ENCODE results near the gene P3H2.

Gene P3H2

DNA sequence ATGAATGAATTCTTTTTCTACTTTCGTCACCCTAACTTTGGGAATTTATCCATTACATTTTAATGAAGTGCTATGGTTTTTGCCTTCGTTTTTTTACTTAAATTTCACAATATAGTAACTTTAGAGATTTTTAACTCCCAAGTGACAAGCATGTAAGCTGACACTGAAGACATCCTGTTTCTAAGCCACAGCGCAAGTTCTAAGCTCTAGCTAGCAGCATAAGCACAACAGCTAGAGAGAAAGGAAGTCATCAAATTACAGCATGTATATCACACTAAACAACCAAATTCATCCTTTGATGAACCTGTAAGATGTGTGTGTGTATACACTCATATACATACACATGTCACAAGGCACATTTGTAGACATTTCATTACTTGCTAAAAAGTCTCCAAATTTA lies 119.3 kb downstream of the P3H2 start:
- no peaks in the 10 kb centered on the region for H3K36me3 ChIP-seq (ENCODE audit: insufficient read depth, insufficient read length, low read length)
- DNase-seq (ENCODE audit: low read depth, low spot score), result no peak
- H3K27me3 ChIP-seq (ENCODE audit: insufficient read depth, insufficient read length), result no peaks in the 10 kb centered on the region
- TF ChIP-seq YY1 (IDR thresholded peaks at IDR 0.05; ENCODE audit: insufficient read depth, insufficient read length), result no peak
- H3K4me1 ChIP-seq (ENCODE audit: insufficient read depth, insufficient read length), result no peaks in the 10 kb centered on the region
- H3K4me3 ChIP-seq (ENCODE audit: insufficient read length, low read depth), result no peak overlapping the region
- no peaks in the 10 kb centered on the region for H3K9me3 ChIP-seq (ENCODE audit: insufficient read depth, low read length)
- no peak overlapping the region for H3K9ac ChIP-seq (ENCODE audit: insufficient read length, low read depth)

DNA sequence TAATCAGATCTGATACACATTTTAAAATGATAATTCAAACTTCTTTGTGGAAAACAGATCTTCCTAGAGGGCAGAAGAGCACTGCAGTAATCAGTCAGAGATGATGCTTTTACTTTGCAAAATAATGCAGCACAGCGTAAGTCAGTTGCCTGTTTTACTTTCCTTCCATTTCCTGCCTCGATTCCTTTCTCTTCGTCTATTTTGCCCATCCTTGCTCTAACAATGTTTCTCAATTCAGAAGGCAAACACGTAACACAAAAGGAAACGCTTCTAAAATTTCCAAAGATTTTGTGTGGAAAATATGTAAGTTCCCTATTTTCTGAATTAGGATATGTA lies 119.9 kb downstream of the P3H2 start:
- TF ChIP-seq ZNF274 (IDR thresholded peaks at IDR 0.05; ENCODE audit: low read depth, low read length) (no peak), SUZ12 (IDR thresholded peaks at IDR 0.05; ENCODE audit: extremely low read depth, insufficient read depth, insufficient read length) (no peak), YY1 (IDR thresholded peaks at IDR 0.05; ENCODE audit: insufficient read depth, insufficient read length) (no peak)
- H3K9me3 ChIP-seq (ENCODE audit: insufficient read depth, low read length), result no peaks in the 10 kb centered on the region
- no peak for DNase-seq (ENCODE audit: low read depth, low spot score)
- H3K9ac ChIP-seq (ENCODE audit: insufficient read length, low read depth), result no peak overlapping the region
- H3K36me3 ChIP-seq (ENCODE audit: insufficient read depth, insufficient read length, low read length), result no peaks in the 10 kb centered on the region
- no peaks in the 10 kb centered on the region for H3K27me3 ChIP-seq (ENCODE audit: insufficient read depth, insufficient read length)
- no peak overlapping the region for H3K4me3 ChIP-seq (ENCODE audit: insufficient read length, low read depth)
- no peaks in the 10 kb centered on the region for H3K4me1 ChIP-seq (ENCODE audit: insufficient read depth, insufficient read length)

DNA sequence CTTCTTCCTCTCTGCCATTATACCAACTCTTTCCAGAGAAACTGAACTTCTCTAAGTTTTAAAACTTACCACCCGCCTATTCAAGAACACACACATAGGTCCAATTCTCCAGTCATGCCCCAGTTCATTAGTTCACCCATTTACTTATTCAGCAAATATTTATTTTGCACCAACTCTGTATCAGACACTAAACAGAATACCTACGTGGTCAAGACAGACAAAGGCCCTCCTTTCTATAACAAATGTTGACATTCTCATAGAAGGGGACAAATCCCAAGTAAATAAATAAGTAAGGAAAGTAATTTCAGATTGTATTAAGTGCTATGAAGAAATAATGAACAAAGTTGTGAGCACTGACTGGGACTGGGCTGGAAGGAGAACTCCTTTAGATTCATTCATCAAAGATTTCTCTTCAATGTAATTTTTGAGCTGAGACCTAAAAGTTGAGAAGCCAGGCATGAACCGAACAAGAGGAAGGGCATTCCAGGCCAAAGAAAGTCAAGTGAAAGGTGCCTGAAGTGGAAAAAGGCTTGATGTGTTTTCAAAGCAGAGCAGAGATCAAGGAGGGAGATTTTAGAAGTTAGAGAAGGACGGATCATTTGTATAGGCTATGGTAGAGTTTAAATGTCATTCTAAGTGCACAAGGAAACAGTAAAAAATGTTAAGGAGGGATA lies 120.4 kb downstream of the P3H2 start:
- Histone ChIP-seq H3K4me1 (ENCODE audit: insufficient read depth, insufficient read length) (no peaks in the 10 kb centered on the region), H3K9ac (ENCODE audit: insufficient read length, low read depth) (no peak overlapping the region), H3K9me3 (ENCODE audit: insufficient read depth, low read length) (no peaks in the 10 kb centered on the region), H3K4me3 (ENCODE audit: insufficient read length, low read depth) (no peak overlapping the region), H3K27me3 (ENCODE audit: insufficient read depth, insufficient read length) (no peaks in the 10 kb centered on the region), H3K36me3 (ENCODE audit: insufficient read depth, insufficient read length, low read length) (no peaks in the 10 kb centered on the region)
- no peak for DNase-seq (ENCODE audit: low read depth, low spot score)
- TF ChIP-seq SUZ12 (IDR thresholded peaks at IDR 0.05; ENCODE audit: extremely low read depth, insufficient read depth, insufficient read length), result no peak
- TF ChIP-seq ZNF274 (IDR thresholded peaks at IDR 0.05; ENCODE audit: low read depth, low read length), result no peak
- TF ChIP-seq YY1 (IDR thresholded peaks at IDR 0.05; ENCODE audit: insufficient read depth, insufficient read length), result no peak

DNA sequence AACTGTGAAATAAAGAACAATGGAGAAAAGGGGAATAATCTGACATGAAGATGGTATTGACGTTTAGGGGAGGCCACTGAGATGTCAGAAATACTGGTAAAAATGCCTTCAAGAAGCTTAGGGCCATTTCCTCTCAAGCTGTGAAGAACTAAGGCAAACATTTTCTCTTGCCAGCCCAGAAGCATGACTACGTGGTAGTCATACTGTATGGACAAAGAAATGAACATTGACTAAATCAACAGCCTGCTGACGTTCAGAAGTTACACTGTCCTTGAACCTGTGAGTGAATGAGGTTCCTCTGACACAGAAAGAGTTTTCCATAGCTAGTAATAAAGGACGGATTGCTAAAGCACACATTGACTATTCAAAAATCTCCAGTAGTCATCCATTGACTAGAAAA lies 121.0 kb downstream of the P3H2 start:
- no peak overlapping the region for H3K4me3 ChIP-seq (ENCODE audit: insufficient read length, low read depth)
- no peaks in the 10 kb centered on the region for H3K4me1 ChIP-seq (ENCODE audit: insufficient read depth, insufficient read length)
- no peak for DNase-seq (ENCODE audit: low read depth, low spot score)
- H3K9me3 ChIP-seq (ENCODE audit: insufficient read depth, low read length), result no peaks in the 10 kb centered on the region
- TF ChIP-seq YY1 (IDR thresholded peaks at IDR 0.05; ENCODE audit: insufficient read depth, insufficient read length), result no peak
- TF ChIP-seq ZNF274 (IDR thresholded peaks at IDR 0.05; ENCODE audit: low read depth, low read length), result no peak
- TF ChIP-seq SUZ12 (IDR thresholded peaks at IDR 0.05; ENCODE audit: extremely low read depth, insufficient read depth, insufficient read length), result no peak
- no peaks in the 10 kb centered on the region for H3K36me3 ChIP-seq (ENCODE audit: insufficient read depth, insufficient read length, low read length)
- no peak overlapping the region for H3K9ac ChIP-seq (ENCODE audit: insufficient read length, low read depth)
- no peaks in the 10 kb centered on the region for H3K27me3 ChIP-seq (ENCODE audit: insufficient read depth, insufficient read length)

DNA sequence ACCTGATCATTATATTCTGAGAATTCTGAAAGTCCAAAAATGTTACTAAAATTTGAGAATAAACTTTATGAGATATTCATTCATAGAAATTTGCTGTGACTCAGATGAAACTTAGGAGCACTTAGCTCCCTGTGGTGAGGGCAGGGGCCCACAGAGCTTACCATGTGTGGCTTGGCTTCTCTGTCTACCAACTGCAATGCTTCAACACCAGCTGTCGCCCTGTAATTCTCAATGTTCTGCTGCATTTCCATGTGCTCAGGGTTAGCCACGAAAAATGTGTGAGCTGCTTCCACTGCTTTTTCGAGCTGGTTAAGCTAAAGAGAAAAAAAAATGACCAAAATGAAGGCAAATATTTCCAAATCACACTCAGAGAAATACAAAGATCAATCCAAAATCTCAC lies 125.6 kb downstream of the P3H2 start:
- H3K27me3 ChIP-seq (ENCODE audit: insufficient read depth, insufficient read length), result no peaks in the 10 kb centered on the region
- no peak for DNase-seq (ENCODE audit: low read depth, low spot score)
- H3K9me3 ChIP-seq (ENCODE audit: insufficient read depth, low read length), result no peaks in the 10 kb centered on the region
- no peak overlapping the region for H3K4me3 ChIP-seq (ENCODE audit: insufficient read length, low read depth)
- H3K4me1 ChIP-seq (ENCODE audit: insufficient read depth, insufficient read length), result no peaks in the 10 kb centered on the region
- peaks cover 3% of the 10 kb centered on the region for H3K36me3 ChIP-seq (ENCODE audit: insufficient read depth, insufficient read length, low read length)
- TF ChIP-seq YY1 (IDR thresholded peaks at IDR 0.05; ENCODE audit: insufficient read depth, insufficient read length), result no peak
- no peak for TF ChIP-seq ZNF274 (IDR thresholded peaks at IDR 0.05; ENCODE audit: low read depth, low read length)
- no peak for TF ChIP-seq SUZ12 (IDR thresholded peaks at IDR 0.05; ENCODE audit: extremely low read depth, insufficient read depth, insufficient read length)
- no peak overlapping the region for H3K9ac ChIP-seq (ENCODE audit: insufficient read length, low read depth)

DNA sequence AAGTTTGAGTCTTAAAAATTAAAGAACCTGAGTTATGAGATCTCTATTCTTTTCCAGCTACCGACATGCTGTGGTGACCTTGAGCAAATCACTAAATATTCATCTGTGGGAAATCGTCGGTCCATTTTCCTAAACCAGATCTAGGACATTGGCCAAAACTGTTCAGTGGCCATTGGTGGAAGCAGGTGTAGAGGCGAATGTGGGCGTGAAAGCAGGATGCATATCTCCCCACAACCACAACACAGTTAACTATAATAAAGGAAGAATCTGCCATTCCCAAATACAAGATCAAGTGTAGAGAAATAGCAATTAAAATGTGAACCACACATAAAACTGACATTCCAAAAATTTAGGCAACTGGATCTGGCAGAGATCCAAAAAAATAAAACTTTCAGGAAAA lies 129.9 kb downstream of the P3H2 start:
- Histone ChIP-seq H3K27me3 (ENCODE audit: insufficient read depth, insufficient read length) (no peaks in the 10 kb centered on the region), H3K36me3 (ENCODE audit: insufficient read depth, insufficient read length, low read length) (peaks cover 23% of the 10 kb centered on the region), H3K4me1 (ENCODE audit: insufficient read depth, insufficient read length) (no peaks in the 10 kb centered on the region), H3K9ac (ENCODE audit: insufficient read length, low read depth) (no peak overlapping the region), H3K9me3 (ENCODE audit: insufficient read depth, low read length) (no peaks in the 10 kb centered on the region), H3K4me3 (ENCODE audit: insufficient read length, low read depth) (no peak overlapping the region)
- DNase-seq (ENCODE audit: low read depth, low spot score), result no peak
- TF ChIP-seq YY1 (IDR thresholded peaks at IDR 0.05; ENCODE audit: insufficient read depth, insufficient read length), result no peak
- no peak for TF ChIP-seq SUZ12 (IDR thresholded peaks at IDR 0.05; ENCODE audit: extremely low read depth, insufficient read depth, insufficient read length)
- no peak for TF ChIP-seq ZNF274 (IDR thresholded peaks at IDR 0.05; ENCODE audit: low read depth, low read length)

DNA sequence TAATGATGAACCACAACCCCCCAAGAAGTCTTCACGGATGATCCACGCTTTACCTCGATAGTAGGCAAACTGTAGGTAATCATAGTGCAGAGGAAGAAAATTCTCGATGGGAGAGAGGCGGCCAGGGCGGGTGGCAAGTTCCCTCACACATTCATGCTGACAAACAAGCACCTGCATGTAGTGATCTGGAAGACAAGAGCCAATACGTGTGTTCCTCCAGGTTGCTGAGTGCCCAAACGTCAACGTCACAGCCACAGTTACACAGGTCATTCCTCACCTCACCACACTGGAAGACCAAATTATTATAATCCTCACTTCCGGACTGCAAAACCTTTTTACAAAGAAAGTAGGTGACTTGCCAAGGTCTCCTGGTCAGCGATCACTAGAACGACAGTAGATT lies 131.8 kb downstream of the P3H2 start:
- H3K9ac ChIP-seq (ENCODE audit: insufficient read length, low read depth), result no peak overlapping the region
- no peak overlapping the region for H3K4me3 ChIP-seq (ENCODE audit: insufficient read length, low read depth)
- no peak for DNase-seq (ENCODE audit: low read depth, low spot score)
- peaks cover 23% of the 10 kb centered on the region for H3K36me3 ChIP-seq (ENCODE audit: insufficient read depth, insufficient read length, low read length)
- H3K27me3 ChIP-seq (ENCODE audit: insufficient read depth, insufficient read length), result no peaks in the 10 kb centered on the region
- H3K4me1 ChIP-seq (ENCODE audit: insufficient read depth, insufficient read length), result no peaks in the 10 kb centered on the region
- TF ChIP-seq YY1 (IDR thresholded peaks at IDR 0.05; ENCODE audit: insufficient read depth, insufficient read length) (no peak), ZNF274 (IDR thresholded peaks at IDR 0.05; ENCODE audit: low read depth, low read length) (no peak), SUZ12 (IDR thresholded peaks at IDR 0.05; ENCODE audit: extremely low read depth, insufficient read depth, insufficient read length) (no peak)
- no peaks in the 10 kb centered on the region for H3K9me3 ChIP-seq (ENCODE audit: insufficient read depth, low read length)
